GM21447 (cell line): ENCODE measurements around the gene INTS7.

Experiments used
- ATAC-seq: cut with Tn5 transposase; IDR thresholded peaks from one replicate; pipeline ENCODE4 v1.9.1; 2021; ENCODE audit not compliant: unreplicated experiment

INTS7 gene

DNA sequence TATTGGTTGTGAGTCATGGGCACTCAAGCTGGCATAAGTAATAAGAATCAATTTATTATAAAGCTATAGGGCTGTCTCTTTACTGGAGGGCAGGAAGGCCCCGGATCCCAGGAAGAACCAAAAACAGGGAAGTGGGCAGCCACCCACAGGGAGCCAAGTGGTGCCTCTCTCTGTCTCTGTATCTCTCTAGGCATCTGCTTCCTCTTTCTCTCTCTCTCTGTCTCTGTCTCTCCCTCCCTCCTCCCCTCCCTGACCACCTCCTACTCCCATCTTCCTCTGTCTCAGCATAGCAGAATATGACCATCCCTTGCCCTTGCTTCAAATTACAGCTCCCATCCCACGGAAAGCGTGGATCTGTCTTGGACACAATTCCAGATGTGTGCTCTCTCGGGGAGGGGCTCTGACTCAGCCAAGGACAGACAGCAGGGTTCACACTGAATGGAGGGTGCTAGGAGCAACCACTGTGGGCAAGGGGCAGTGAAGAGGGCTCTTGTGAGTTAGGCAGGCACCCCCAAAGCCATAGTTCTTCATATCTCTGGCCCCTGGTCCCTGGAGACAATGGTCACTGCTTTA is 124.4 kb downstream of the INTS7 start:
- no peak for ATAC-seq

DNA sequence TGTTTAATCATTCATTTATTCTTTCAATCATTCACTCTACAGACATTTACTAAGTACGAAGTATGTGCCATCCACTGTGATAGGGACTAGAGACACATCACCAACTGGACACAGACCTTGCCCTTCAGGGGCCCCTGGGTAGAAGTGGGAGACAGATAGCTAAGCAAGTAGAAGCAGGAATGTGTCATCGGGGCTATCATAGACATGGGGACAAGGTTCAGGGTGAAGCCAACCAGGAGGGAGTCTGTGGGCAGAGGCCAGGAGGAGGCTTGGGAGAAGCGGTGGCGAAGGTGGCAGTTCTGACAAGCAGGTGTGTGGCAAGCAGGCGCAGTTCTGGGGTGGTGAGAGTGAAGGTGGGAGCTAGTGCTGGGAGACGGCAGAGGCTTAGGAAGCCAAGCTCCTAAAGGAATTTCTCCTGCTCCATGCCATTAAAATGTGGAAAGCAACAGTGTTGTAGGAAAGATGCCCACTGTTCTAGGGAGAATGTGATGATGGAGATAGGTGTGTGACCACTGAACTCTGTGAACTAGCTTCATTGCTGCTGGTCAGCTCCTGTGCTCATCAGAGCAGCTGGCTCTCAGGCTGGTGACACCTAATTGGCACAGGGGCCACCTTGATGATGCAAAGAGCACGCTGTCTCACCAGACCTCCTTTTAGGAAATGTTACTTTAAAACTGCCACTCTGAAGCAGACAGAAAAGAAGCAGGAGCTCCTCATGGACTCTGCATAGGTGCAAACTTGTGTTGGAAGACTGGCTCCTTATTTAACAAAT is 125.1 kb downstream of the INTS7 start:
- ATAC-seq, result no peak

- no peak for ATAC-seq
These were observed 126.0 kb downstream of the INTS7 start for GRCh38 chr1:211909395-211909794.

- no peak for ATAC-seq
These were observed 126.4 kb downstream of the INTS7 start for GRCh38 chr1:211908951-211909350.

- peak; percentile 70 for ATAC-seq
These were observed 126.9 kb downstream of the INTS7 start for GRCh38 chr1:211908453-211908852.

DNA sequence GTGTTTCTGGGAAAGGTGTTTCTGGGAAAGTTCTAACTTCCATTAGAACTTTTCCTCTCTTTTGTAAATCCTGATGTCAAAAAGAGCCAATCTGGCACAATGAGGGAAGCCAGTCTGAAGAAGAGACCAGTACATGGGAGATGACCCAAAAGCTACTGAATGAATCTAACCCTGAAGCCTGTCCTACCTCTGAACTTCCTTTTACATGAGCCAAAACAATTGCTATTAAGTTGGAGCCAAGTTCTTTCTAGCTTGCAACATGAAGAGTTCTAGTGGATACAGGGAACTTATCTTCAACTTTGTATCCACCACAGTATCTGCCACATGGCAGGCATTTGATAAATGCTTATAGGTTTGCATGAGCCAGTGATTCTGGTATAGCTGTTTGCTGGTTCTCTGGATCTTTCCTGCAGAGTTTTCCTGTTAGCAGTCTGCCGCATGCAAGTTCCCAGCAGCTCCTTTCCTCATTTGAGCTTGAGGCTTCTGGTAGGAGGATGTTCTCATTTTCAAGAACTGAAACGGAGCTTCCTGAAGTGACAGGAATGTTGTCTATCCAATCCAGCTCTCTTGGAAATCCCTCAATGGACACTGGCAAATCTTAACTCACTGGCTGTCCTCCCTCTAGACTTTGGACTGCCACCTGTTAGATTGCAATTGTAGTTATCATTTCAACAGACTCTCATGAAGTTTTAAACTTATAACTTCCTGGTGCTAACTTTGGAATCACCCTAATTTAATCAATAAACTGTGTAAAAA is 131.7 kb downstream of the INTS7 start:
- no peak for ATAC-seq

GRCh38 chr1:211902624-211903291 is 132.6 kb downstream of the INTS7 start:
- ATAC-seq, result no peak

- no peak for ATAC-seq
These were observed 133.4 kb downstream of the INTS7 start for GRCh38 chr1:211901945-211902344.

DNA sequence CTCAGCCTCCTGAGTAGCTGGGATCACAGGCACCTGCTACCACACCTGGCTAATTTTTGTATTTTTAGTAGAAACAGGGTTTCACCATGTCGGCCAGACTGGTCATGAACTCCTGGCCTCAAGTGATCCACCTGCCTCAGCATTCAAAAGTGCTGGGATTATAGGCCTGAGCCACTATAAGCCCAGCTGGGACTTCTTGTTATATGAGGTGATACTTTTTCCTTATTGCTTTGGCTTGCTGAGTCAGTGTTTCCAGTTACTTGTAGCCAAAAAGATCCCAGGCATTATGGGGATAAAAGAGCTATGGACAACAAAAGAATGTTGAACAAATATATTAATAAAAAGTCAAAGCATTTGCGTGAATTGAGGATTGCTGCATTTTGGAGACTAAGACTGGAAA is 134.9 kb downstream of the INTS7 start:
- ATAC-seq, result no peak

DNA sequence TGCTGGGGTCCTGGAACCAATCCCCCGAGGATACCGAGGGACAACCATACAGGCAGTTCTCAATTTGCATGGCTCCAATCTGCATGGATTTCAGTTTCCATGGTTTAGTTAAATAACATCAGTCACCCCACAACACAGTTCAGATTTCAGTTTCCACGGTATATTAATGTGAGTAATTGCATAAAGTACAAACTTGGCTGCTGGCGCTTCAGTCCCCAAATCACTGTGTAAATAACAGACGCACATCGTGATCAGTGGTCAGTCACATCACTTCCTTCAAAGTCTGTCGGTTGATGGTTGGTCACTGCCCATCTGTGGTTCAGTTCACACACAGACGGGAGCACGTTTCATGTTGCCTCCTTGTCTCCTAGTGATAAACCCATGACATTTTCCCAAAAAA is 138.4 kb downstream of the INTS7 start:
- no peak for ATAC-seq

GRCh38 chr1:211895126-211895759 is 140.1 kb downstream of the INTS7 start:
- no peak for ATAC-seq

- no peak for ATAC-seq
These were observed 141.0 kb downstream of the INTS7 start for GRCh38 chr1:211894312-211894711.

GRCh38 chr1:211893260-211893659 is 142.1 kb downstream of the INTS7 start:
- ATAC-seq, result no peak

- ATAC-seq, result no peak
These were observed 142.8 kb downstream of the INTS7 start for GRCh38 chr1:211892577-211892976.

GRCh38 chr1:211891708-211892107 is 143.6 kb downstream of the INTS7 start:
- ATAC-seq, result no peak
